HG03432 (cell line): ENCODE results near the gene USH1C.

ENCODE experiments used
- ATAC-seq: cut with Tn5 transposase; IDR thresholded peaks from one replicate; pipeline ENCODE4 v1.9.1; 2021; ENCODE audit warnings: mild to moderate bottlenecking, moderate library complexity; ENCODE audit not compliant: unreplicated experiment

USH1C gene

DNA sequence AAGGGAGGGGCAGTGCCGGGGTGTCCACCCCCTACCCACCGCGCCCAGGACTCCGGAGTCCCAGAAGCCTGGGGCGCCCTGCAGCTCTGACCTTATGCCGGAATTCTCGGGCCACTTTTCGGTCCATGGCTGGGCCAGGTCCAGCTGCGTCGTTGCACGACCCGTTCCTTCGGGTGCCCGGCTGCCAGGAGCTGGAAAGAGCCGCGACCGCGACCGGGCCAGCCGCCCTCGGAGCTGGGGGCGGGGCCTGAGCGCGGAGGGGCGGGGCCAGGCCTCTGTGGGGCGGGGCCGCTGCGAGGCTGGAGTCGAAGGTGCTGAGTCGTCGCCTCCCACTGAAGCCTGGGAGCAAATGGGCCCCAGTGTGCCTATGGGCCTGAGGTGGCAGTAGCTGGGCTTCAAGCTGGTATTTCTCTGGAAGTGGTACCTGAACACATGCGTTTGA, at the start of gene USH1C:
Gene USH1C (minus strand): TSS at position 236 of the 442 bp plus-strand sequence. CDS start 109 bp downstream, at position 127.
- ATAC-seq = no peak

DNA sequence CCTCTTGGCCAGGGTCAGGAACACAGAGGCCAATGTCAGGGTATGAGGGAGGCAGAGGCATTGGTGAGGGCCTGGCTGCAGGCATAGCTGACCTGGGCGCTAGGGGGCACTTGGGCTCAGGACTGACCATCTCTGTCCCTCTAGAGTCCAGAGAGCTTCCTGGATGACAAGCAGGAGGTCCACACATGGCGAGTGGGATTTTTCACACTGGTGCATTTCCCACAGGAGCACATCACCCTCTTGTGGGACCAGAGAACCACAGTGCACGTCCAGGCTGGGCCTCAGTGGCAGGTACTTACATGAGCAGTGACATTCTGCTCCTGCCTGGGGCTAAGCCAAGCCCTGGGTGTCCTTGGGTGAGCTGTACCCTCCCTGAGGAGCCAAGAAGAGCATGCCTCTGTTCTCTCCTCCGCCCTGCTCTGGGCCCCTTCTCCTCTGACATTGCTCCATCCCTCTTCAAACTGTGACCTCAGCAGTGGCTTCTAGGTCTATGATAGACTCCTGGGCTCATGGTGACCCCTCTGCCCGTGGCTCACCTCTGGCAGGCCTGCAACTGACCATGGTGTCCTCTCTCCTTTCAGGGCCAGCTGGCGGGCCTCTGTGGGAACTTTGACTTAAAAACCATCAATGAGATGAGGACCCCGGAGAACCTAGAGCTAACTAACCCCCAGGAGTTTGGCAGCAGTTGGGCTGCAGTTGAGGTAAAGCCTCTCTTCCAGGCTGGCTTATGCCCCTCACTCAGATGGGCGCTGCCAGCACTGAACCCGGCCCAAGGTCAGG, 49.4 kb upstream of the USH1C start:
- no peak for ATAC-seq

DNA sequence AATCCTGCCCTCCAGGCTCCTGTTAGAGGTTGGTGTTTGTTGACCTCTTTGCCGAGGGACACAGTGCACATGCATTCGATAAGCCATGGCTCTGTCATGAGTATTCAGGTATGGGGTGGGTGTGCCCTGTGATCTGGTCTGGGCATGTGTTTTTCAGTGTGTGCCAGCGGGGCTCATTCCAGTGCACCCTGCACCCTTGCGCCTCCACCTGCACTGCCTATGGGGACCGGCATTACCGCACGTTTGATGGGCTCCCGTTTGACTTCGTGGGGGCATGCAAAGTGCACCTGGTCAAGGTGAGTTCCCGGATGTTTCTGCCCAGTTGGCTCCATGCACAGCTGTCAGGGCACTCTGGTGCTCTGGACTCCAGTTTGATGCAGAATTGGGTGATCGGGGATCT, 47.1 kb upstream of the USH1C start:
- ATAC-seq = no peak

DNA sequence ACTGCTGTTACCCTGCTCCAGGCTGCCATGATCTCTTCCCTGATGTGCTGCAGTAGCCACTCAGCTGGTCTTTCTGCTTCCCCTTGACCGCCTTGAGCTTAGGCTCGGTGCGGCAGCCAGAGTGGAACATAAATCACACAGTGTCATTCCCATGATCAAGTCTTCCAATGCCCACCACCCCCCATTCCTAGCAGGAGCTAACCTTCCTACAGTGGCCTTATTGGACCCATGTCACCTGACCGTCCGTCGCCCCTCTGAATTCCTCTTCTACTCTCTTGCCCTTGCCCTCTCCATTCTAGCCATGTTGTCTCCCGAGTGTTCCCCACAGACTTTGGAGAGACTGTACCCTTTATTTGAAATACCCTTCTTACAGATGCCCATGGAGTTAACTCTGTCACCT, 46.2 kb upstream of the USH1C start:
- no peak for ATAC-seq

DNA sequence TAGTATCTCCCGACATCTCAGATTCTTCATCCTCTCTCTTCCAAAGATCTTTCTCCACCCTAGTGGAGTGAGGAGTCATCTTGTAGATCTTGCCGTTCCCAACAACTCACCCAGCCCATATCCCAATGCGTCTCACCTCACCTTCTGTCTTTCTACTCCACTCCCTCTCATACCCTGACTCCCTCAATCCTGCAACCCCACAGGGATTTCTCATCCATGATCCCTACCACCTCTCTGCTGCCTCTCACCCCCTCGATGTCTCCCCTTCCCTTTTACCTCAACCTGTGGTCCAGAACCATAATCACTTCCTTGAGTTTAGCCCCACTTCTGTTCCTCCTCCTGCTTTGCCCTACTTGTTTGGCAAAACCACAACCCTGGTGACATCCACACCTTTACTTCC, 44.5 kb upstream of the USH1C start:
- no peak for ATAC-seq

DNA sequence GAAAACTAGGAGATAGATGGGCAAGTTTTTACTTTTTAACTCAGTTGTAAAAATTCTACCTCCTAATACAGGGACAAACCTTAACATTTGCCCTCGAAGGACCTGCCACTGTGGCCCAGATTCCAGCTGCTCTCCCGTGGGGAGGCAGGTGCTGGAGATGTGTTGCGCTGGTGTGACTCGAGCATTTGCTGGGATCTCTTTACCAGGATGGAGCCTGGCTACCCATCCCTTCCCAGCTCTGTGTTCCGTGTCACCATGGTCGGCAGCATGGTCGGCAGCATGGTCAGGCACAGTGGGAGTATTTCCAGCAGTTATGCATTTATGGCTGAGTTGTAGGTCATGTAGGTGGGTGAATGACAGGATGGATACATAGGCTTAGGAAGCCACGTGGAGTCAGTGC, 44.0 kb upstream of the USH1C start:
- no peak for ATAC-seq

DNA sequence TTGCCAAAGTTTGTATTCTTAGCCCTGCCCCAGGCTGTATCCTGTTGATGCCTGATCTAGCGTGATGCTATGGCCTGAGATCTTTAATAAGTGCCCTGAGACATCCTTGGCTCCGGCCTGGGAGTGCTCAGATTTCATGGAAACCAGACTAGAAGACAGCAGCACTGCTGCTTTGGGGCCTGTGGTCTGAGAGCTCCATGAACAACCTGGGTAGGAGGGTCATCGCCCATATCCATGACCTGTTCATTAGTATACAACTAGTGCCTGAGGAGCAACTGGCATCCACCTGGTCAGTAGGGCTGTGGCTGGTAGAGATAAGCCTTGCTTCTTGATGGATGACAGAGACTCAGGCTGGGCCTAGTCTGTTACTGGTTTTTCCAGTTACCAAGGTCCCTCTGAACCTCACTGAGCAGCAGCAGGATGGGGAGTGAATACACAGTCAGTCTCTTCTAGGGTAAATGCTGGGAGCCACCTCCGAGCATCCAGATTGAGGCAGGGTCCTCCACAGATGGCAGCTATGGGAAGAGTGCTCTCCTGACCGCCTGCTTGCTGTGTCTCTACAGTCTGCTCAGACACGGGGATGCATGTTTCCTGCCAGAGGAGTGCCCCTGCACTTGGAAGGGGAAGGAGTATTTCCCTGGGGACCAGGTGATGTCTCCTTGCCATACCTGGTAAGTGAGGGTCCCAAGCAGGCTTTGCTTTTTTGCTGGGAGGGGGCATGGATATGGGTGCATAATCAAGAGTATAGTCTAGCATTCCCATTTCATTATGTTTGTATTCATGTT, 41.9 kb upstream of the USH1C start:
- ATAC-seq = no peak

DNA sequence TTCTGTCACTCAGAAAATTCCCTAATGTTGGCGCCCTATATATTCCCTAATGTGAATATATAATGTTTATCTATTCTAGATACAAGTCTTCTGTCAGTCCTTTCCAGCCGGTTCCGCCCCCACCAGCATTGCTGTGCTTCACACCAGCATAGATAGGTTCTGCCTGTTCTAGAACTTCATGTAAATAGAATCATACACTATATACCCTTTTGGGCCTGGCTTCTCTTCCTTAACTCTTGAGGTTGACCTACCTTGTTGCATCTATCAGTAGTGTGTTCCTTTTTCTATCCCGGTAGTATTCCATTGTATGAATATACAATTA, 37.5 kb upstream of the USH1C start:
- no peak for ATAC-seq

DNA sequence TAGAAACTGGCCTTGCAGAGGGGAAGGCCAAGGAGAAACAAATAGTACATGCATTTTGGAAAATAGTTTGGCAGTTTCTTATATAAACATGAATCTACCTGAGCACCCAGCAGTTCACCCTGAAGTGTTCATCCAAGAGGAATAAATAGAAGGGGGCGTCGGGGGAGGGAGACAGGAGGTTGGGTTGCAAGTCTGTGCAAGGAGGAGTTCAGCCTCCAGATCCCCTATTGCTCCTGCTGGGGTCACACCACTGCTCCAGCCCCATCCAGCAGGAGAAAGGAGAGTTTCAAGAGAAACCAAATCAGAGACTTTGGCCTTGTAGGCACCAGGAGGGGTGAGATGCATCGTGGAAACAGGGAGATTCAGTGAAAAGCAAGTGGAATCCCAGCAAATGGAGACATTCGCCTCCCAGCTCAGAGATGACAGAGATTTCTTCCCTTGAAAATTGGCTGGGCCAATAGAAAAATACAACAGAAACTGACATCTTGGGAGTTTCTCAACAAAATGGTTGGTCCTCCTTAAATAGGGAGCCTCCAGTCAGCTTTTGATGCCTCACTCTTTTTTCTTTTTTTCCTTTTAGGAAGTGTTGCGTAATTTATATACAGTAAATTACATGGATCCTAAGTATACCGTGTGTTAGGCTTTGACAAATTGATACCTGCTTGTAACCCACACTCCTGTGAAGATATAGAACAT, 37.0 kb upstream of the USH1C start:
- ATAC-seq = no peak

DNA sequence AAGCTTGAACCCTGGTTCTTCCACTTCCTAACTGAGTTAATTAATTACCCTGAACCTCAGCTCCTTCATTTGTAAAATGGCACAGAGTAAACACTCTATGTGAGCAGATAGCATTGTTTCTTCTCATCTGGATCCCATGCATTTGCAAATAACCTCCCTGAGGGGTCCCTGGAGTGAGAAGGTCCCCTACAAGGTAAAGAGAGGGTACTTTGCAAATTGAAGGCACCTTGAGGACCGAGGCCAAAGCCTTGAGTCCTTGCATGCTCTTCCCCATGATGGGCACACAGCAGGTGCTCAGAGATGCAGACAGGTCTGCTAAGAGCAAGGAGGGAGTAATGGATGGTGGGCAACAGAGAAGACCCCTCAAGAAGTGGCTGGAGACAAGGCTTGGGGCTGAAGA, 36.1 kb upstream of the USH1C start:
- ATAC-seq = no peak

DNA sequence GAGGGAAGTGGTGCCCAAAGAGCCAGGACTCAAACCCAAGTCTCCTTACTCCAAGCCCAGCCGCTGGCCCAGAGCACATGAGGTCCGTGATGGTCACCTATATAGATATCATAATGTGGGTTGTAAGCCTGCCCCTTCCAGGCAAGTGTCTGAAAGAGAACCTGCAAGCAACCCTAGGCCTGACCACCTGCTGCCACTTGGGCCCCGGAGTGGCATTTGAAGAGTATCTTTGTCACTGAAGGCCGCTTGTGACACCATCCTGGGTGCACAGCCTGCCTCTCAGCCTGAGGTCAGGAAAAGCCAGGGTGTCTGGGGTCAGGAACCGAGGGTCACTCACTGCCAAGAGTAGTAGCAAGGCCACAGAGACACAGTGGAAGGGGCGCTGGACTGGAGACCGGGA, 35.2 kb upstream of the USH1C start:
- no peak for ATAC-seq

DNA sequence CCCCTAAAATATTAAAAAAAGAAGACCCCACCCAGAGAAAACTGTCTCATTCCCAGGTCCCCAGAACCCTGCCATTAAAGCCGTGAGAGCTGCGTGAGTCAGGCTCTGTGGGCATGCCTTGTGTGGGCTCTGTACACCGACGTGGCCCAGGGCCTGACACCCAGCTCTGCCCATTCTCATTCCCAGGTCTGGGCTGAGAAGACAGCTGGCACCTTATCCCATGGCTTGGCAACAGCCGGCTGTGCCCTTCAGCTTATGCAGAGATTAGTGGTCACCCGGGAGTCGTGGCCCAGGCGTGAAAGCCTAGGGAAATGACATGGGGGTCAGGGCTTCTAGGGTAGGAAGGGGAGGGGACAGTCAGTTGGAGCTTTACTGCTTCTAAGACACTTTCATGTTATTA, 34.7 kb upstream of the USH1C start:
- no peak for ATAC-seq

DNA sequence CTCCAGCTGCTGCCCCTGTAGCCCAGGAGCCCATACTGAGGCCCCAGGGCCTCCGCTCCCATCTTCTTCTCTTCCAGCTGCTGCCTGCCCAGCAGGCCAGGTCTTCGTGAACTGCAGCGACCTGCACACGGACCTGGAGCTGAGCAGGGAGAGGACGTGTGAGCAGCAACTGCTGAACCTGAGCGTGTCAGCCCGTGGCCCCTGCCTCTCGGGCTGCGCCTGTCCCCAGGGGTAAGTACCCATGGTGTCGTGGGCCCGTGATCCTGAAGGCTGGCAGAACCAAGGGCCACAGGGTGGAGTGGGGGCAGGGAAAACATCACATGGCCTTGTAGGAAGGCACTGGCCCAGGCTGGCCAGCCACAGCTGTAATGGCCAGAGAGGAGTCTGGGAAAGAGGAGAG, 34.1 kb upstream of the USH1C start:
- no peak for ATAC-seq

DNA sequence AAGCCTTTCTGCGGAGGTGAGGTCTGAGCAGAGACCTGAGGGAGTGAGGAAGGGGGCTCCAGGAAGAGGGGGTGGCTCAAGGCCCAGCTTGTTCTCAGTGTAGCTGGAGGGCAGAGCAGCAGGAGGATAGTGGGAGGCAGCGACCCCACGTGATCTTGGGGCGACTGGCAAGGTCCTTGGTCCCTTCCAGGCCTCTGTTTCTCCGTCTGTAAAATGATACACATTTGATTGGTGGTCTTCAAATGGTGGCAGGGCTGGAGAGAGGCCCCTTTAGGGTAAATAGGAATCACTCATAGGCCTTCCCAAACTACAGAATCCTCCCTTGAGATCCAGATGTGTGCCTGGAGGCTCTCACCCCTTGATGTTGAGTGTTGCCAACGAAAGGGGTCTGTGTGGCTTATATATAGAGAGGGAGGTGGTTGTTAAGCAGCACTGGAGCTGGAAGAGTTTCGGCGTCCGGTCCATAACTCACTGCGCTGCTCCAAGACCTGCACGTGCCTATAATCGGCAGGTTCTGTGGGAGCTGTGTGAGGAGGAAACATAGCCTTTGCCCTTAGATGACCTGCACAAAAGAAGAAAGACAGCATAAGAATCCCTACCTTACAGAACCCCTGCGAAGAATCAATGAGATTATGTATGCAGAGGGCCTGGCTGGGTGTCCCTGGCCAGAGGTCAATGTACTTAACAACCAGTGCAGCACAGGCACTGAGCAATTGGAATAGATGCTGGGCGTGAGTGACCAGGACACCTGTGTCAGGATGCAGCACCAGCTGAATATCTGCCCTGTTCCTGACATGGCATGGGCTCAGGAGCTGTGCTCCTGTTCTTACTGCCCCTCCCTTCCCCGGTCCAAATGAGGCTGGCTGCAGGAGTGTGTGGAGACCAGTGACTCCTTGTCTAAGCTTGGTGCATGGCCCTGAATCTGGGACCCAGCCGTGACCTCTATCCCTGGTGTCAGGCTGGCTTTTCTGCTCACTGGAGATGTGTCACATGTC, 31.5 kb upstream of the USH1C start:
- ATAC-seq = no peak

DNA sequence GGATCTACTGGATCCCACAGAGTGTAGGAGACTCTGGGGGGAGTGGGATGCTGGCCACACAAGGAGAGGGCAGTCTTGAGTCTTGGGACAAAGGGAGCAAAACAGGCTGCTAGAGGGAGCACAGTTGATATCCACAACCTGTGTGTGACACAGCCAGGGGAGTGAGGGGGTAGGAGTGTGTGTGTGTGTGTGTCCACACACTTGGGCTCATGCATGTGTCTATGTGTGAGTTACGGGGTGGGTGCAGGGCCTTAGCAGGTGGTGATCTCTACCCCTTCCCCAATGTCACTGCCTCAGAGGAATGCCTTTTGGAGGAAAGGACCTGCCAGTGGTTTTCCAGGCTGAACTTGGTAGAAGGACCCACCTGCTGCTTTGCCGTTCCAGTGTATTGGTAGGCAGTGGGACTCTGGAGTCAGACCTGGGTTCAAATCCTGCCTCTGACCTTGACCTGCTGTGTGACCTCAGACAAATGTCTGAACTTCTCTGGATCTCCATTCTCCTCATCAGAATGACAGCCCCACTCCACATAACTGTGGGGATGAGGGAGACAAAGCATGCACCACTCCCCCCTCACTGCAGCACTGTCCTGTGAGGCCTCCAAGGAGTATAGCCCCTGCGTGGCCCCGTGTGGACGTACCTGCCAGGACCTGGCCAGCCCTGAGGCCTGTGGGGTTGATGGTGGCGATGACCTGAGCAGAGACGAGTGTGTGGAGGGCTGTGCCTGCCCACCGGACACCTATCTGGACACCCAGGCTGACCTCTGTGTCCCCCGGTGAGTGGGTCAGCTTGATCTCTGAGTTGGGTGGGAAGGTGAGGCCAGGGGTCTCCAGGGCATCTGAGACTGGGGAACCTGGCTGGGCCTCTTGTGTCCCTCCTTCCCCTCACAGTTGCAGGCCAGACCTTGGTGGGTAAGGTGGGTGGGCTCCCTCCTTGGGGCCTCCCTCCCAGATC, 30.2 kb upstream of the USH1C start:
- ATAC-seq = no peak

DNA sequence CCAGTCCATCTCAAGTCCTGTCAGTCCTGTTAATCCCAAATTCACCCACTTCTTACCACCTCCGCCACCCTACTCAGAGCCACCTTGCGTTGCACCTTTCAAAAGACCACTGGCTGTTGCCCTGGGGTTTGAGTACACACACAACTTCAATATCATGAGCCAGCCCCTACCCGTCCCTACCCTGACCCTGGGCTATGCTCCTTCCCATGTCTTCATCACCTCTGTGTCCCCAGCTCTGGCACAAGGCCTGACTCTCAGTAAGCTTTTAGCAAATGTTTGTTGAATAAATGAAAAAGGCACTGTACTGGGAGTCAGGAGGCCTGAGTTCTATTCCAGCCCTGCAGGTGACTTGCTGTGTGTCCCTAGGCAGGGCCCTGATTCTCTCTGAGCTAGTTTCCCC, 29.3 kb upstream of the USH1C start:
- ATAC-seq = no peak

DNA sequence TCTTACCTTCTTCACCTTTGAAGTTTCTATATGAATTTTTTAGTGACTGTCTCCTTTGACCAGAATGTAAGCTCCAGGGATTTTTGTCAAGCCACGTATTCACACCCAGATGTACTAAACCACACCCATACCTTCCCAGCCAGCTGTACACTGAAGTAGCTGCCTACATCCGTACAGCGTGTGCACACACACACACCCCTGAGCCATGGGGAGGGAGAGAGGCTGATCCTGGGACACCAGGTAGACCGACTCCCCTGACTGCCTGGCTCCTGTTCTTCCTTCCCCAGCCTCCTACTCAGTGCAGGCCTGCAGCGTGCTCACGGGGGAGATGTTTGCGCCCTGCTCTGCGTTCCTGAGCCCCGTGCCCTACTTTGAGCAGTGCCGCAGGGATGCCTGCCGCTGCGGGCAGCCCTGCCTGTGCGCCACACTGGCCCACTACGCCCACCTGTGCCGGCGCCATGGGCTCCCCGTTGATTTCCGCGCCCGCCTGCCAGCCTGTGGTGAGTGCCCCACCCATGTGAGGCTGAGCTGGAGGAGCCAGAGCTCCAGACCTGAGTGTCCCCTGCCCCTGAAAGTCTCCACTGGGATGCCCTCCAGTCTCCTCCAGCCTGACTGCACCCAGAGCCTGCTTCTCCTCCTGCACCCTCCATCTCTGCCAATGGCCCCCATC, 28.7 kb upstream of the USH1C start:
- no peak for ATAC-seq

DNA sequence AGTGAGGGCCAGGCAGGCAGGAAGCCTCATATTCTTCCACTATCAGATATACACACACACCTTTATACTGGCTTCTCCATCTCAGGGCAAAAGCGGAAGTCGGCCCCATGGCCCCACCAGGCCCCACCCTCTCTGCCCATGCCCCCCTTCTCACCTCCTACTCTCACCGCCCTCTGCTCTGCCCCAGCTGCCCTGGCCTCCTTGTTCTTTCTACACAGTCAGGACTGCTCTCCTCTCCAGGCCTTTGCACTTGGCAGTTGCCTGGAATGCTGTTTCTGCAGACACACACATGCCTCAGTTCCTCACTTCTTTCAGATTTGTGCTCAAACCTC, 28.1 kb upstream of the USH1C start:
- no peak for ATAC-seq
